Right forelimb (tissue), 1 donor: ENCODE data around the gene DMPK.
"Not testable (repeated sequence)": the region's sequence is repeated elsewhere in the genome, so short reads cannot be mapped to it uniquely, and the experiment has no call there.

ENCODE experiments used
- DNase-seq: peaks from one replicate; pipeline ENCODE4 v3.0.0-alpha.2; 2018

Gene DMPK

DNA sequence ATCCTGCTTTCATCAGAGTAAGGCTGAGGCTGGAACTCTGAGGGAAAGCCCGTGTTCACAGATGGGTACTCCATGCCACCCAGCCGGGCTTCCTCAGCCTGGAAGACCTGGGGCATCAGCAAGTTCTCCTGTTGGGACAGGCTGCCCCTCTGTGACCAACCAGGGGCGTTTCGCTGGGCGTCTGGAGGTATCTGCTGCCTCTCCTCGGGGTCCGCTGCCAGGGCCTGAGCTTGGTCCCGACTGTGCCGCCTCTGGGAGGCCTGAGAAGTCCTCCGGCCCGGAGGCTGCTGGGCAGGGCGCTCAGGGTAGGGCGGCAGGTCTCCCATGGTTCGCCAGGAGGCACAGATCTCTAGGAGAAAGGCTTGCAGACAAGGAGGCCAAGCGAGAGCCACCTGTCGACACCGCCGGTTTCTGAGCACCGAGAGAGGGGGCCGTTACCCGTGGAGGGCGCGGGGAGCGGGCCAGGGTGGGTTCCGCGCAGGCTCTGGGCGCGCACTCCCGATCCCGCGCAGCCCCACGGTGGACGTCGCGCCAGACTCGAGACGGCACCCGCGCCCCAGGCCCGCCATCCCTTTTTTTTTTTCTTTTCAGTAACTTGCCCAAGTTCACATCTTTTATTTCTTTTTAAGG lies 32.7 kb upstream of the DMPK start, which contains the start of gene RSPH6A:
Gene RSPH6A, minus strand, starts transcription at position 458 of the 630 bp plus-strand sequence. Its CDS starts 132 bp downstream, at position 326.
- DNase-seq, result no peak

DNA sequence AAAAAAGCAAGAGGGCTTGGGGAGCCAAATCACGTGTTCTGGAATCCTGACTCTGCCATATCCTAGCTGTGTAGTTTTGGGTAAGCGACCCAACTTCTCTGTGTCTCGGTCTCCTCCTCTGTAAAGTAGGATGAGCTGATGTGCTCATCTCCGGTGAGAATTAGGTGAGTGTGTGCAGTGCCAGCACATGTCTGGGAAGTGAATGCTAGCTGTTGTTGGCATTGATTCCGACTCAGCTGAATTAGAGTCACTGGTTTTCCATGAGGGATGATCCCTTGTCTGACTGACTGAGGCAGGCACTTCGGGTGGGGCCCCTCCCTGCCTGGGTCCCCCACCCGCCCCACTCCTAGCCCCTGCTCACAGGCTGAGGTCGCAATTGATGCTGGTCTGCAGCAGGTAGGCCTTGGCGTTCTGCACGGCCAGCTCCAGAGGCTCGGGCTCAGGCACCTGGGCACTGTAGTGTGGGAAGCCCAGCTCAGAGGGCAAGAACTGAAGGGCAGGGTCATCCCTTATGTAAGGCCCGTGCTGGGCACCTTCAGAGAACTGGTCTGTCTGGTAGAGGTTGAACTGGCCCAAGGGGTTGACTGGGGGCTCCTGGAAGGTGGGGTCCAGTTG lies 32.0 kb upstream of the DMPK start:
- no peak for DNase-seq

DNA sequence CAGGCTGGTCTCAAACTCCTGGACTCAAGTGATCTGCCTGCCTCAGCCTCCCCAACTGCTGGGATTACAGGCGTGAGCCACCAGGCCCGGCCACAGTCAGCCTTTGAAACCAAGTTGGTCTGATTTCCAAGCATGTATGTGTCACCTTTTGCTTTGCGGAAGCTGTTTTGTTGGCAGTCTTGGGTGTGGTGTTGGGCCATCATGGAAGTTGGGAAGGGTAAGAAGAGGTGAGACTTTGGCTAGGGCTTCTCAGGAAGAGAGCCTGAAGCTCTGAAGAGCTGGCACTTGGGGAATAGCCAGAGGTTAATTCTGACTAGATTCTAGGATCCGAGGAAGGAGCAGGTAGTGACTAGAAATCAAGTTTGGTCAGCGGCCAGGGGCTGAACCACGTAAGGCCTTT lies 30.0 kb upstream of the DMPK start:
- no peak for DNase-seq

DNA sequence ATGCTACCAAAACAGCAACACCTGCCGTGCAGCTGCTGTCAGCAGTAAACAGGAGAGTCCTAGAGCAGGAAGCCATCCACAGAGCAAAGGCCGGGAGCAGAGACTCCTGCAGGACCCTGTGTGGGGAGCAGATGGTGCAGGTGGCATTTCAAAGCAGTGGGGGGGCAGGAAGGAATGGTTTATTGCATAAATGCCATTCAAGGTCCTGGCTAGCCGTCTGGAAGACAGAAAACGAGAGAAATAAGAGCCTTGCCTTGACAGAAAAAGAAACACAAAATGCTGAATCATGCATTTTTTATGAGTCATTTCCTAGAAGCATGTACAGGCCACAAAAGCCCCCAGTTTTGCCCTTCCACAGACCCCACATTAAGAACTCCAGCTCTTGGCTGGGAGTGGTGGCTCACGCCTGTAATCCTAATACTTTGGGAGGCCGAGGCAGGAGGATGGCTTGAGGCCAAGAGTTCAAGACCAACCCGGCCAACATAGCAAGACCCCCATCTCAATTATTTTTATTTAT lies 27.4 kb upstream of the DMPK start:
- DNase-seq, result no peak

DNA sequence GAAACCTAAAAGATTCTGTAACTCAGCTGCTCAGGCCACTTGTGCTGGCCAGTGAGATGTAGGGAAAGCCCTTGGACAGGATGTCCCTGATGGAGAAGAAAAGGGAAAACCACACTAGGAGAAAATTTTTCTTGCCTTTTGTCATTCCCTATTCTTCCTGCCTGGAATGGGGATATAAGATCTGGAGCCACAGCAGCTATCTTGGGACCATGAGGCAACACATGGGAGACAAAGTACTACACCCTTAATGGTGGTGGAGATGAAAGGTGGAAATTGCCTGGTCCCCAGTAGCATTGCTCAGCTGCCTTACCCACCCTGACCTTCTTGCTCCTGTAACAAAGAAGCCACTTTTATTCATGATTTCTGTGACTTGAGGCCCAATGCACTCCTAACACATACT lies 23.4 kb upstream of the DMPK start:
- no peak for DNase-seq

DNA sequence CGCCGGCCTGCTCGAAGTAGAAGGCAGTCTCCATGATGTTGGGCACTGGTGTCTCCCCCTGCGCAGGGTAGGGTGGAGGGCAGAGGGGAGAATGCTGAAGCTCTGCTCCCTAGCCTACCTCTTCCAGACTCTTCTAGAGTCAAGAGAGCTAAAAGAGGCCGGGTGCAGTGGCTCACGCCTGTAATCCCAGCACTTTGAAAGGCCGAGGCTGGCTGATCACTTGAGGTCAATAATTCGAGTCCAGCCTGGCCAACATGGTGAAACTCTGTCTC lies 22.6 kb upstream of the DMPK start:
- no peak for DNase-seq

DNA sequence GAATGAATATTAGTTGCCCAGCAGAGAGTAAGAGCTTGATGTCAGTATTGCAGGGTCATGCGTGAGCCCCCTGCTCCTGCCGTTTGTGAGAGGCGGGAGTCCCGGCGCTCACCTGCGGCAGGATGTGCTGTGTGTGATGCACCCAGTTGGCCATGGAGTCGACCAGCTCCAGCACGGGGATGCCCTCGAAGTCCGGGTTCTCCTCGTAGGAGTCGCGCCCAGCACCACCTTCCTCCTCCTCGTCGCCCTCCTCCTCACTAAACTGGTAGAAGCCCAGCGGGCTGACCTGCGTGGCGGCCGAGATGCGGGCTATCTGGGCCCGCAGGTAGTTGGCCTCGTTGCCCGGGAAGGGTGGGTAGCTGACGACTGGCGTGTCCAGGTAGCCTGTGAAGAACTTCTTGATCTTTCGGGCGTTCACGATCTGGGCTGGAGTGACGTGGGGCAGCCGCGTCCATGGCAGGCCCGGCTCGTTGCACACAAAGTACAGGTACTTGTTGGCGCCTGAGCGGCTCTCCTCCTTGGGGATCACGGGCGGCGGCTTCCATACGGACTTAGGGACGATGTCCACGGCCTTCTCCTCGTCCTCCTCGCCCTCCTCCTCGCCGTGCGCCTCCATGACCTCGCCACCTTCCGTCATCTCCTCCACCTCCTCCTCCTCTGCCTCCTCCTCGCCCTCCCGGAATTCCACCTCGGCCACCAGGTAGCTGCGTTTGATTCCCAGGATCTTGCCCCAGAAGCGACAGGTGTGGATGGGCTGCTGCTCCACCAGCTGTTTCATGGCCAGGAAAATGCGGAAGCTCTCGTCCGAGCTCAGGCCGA lies 22.1 kb upstream of the DMPK start:
- DNase-seq, result no peak

DNA sequence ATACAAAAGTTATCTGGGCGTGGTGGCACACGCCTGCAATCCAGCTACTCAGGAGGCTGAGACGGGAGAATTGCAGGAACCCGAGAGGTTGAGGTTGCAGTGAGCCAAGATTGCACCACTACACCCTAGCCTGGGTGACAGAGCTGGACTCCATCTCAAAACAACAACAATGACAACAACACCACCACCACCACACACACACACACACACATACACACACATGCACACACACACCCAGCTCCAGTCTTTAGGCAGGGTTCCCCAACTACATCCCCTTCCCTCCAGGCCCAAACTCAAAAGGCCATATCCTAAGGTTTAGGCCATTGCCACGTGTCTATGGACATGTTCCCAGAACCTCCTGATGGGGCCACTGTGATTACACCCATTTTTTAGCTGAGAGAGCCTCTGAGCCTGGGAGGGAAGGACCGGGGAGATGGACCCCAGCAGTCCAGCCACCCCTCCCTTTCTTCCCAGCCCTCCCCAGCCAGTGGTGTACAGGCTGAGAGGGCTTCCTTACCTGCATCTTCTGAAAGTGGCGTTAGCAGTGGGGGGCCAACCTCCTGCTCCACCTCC lies 19.4 kb upstream of the DMPK start:
- DNase-seq, result no peak

DNA sequence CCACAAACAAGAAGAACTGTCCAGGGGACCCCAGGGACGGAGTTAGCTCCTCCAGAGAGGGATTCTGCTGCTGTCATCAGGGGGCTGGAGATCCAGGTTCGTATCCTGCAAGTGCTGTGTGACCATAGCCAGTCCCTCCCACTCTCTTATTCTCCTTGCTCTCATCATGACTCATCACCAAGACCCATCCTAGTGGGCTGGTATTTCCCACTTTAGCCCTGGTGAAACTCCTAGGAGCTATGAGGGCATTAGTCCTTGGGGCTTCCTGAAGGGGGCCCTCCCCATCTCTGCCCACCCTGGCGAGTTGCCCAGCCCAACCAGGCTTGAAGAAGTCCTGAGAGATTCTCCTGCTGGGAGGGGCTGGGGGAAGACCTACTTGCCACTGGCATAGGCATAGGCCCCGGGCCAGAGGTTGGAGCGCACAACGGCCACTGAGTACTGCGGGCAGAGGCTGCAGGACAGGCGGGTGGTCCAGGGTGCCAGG lies 17.8 kb upstream of the DMPK start:
- DNase-seq, result no peak

DNA sequence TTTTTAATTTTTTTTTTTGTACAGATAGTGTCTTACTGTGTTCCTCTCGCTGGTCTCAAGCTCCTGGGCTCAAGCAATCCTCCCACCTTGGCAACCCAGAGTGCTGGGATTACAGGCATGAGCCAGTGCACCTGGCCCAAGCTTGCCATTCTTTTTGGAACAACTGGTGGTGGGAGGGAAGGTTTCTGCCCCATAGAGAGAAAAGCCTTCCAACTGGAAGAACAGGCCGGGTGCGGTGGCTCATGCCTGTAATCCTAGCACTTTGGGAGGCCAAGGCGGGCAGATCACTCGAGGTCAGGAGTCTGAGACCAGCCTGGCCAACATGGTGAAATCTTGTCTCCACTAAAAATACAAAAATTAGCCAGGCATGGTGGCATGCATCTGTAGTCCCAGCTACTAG lies 17.3 kb upstream of the DMPK start:
- not testable (repeated sequence) for DNase-seq

DNA sequence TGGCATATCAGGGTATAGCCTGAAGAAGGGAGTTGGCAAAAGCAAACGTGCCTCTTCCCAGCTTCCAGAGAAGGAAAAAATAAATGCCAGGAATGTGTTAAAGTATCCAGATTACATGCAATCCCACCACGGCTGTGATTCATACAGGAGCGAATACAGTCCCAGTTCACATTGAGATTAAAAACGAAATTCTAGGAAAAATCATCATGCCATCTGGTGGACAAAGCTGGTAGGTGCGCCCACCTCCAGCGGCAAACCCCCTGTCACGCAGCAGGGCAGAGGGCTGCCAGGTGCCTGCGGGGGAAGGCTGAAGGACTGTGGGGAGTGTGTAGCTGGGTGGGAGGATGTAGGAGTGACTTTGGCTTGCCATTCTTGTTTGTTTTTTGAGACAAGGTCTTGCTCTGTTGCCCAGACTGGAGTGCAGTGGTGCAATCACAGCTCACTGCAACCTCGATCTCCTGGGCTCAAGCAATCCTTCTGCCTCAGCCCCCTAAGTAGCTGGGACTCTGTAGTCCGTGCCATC lies 16.8 kb upstream of the DMPK start:
- peak; percentile 82 for DNase-seq

DNA sequence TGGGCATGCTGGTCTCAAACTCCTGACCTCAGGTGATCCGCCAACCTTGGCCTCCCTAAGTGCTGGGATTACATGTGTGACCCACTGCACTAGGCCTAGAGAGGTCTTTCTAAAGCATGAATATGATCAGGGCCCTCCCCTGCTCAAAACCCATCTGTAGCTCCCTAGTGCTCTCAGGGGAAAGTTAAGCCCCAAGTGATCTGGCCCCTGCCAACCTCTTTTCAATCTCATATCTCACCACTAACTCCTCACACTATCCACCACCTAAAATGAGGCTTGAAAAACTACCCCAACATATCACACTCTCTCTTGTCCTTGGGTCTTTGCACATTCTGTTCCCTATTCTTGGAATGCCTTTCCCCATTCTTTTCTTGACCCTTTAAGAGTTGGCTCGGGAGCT lies 12.3 kb upstream of the DMPK start:
- DNase-seq, result no peak

DNA sequence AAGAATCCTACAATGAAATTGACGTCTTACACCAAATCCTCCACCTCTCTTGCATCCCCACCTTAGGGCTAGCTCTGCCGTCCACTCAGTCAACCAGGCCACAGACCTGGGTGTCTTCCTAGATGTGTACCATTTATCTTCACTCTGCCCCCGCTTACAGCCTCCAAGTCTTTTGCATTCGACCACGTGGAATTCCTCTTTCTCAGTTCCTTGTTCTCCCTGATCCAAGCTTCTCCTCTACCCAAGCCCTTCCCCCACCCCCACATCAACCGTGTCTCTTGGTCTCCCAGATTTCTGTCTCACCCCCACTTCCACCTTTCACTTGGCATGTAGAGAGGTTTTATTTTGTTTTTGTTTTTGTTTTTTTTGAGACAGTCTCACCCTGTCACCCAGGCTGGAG lies 11.6 kb upstream of the DMPK start:
- DNase-seq, result no peak

DNA sequence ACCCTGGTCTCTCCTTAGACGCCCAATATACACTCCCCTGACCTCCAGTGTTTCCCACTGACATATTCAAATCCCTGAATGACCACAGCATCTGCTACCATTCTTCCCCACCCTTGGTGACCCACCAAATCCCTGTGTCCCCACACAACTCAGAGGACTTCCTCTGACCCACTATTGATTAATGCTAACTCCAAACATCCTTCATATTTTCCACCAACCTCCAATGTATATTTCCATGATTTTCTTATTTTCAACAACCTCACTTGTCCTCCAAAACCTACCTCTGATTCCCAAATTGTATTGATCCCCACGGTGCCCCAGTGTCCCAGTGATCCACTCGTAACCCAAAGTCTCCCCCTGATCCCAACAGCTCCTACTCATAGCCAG lies 10.9 kb upstream of the DMPK start:
- DNase-seq, result no peak

DNA sequence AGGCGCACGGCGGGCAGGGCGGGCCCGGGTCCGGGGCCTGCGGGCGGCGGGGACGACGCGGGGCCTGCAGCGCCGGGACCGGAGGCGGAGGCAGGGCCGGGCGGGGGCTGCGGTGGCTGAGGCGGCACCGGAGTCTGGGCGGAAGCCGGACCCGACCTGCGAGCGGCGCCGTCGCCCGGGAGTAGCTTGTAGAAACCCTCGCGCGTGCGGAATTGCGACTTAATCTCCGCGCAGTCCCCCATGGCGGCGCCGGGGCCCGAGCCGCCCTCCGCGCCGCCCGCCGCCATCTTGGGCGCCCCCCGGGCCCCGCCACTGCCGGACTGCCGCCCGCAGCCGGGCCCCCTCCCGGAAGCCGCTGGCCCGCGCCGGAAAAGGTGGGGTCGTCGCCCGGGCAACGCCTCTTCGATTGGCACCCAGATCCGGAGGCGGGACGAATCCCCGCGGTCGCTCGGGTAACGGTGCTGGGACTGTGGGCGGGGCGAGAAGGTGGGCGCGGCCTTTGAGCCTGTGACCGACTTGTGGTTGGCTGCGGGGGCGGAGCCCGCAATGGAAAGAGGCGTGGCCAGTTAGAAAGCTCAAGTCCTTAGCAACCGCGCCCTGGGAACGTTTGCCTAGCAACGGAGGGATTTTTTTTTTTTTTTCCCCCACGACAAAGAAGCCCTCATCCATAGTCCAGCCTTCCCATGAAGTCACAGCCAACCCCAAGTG lies 10.3 kb upstream of the DMPK start, which contains the start of gene DMWD:
Gene DMWD, minus strand, starts transcription at position 376 of the 708 bp plus-strand sequence. Its CDS starts 89 bp downstream, at position 287.
- DNase-seq, result peak; percentile 100

DNA sequence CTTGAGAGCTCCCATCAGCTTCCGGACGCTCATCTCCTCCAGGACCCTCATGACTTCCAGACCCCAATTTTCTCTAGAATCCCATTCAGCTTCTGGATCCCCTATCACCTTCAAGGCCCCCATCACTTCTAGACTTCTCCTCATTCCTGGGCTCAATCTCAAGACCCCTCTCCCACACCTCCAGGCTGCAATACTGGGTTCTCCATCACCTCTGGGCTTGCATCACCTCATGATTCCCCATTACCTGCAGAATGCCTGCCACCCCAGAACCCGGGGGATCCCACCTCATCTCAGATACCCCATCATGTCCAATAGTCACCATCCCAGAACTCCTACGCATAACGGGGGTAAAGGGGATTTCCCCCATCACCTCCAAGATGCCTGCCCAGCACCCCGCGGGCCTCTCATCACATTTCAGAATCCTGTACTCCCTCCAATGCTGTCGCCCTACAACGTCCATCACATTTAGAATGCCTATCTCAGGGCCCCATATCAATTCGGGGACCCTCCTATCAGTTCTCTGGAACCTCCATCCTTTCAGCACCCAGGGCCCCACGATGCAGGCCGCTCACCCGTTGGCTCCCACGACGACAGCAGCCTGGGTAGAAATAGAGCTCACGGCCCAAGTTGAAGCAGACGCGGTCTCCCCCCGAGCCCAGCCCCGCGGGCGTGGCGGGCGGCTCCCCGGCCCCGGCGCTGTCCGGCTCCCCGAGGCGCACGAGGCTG lies 9.6 kb upstream of the DMPK start:
- peak; percentile 46 for DNase-seq

DNA sequence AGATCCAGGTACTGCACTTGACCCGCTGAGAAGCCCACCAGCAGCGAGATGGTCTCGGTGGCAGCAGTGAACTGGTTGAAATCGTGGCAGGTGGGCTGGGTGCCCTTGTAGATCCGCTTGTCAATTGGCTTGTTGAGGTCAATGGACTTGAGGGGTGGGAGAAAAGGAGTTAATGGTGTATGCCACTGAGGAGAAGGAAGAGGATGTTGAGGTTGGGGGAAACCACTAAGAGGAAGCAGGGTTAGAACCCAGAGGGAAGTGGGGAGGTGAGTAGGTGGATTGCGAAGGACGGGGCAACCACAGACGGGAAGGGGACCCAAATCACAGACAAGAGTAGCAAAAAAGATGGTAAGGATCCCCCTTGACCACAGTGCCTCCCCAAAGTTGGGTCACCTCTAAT lies 8.7 kb upstream of the DMPK start:
- DNase-seq, result peak; percentile 40

DNA sequence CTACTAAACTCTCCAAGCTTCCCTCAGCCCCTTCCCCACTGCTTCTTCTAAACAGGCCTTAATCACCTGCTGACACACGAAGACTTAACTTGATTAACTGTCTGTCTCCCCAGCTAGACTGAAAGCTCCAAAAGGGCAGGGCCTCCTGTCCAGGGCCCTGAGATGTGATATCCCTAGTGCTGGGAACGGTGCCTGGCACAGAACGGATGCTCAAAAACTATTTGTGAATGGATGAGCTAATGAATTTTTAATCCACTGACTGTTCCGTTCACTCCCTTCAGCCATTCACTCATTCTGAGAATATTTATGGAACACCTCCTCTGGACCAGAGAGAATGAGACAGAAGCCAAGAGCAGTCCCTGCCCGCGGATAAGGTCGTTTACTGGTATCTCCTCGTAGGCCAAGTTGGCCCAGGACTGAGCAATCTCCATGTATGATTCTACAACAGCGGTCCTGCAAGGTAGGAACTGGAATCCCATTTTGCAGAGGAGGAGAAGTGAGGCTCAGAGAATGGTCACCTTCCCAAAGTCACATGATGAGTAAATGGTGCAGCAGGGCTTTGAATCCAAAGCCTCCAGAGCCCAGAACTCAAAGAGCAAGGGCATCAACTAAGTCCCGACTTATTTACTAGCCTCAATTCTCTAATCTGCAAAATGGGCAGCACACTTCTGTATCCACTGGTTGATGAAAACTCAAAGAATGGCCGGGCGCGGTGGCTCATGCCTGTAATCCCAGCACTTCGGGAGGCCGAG lies 6.9 kb upstream of the DMPK start:
- DNase-seq, result no peak

DNA sequence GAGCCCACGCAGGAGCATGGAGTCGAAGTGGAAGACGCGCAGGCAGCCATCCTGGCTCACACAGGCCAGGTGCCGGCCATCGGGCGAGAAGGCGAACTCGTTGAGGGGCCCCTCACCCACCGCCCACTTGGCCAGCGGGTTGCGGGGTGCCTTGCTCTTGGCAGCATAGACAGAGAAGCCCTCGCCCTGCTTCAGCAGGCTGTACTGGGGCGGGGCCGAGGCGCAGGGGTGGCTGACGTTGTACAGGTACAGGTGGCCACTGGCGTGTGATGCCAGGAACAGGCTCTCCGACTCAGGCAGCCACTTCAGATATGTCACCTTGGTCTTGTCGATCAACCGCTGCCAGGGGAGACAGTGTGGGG lies 4.2 kb upstream of the DMPK start:
- no peak for DNase-seq

DNA sequence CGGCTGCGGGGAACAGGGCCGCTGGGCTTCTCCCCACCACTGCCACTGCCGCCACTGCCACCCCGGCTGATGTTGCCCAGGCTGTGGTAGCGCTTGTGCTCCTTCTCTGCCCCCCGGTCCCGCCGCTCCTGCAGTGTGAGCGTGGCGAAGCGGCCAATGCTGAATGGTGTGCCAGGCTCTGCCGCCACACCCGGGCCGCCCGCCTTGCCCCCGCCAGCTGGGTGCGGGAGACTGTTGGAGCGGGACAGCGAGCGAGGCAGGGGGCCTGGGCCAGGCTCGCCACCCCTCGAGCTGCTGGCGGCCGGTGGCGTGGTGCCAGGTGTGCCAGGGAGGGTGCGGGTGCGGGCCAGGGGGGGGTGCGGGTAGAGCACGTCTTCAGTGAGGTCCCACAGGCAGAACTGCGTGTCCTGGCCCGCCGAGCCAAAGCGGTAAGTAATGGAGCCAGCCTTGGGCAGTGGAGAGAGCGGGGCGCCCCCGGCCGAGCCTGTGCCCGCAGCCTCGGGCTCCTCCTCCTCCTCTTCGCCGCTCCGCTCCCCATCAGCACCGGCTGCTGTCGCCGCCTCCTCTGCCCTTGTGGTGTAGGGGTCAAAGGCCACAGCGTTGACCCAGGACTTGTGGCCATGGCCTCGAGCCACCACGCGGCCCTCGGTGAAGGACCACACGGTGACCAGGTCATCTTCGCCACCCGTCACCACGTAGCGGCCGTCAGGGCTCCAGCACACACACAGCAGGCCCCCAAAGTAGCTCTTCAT lies 3.7 kb upstream of the DMPK start:
- DNase-seq, result peak; percentile 36
